GM21825 (cell line): ENCODE measurements around the gene AMH.
"Not testable (repeated sequence)": the region's sequence is repeated elsewhere in the genome, so short reads cannot be mapped to it uniquely, and the experiment has no call there.

ENCODE experiments used
- ATAC-seq: cut with Tn5 transposase; IDR thresholded peaks from one replicate; pipeline ENCODE4 v1.9.1; 2021; ENCODE audit warnings: mild to moderate bottlenecking, moderate library complexity; ENCODE audit not compliant: unreplicated experiment

The AMH gene

DNA sequence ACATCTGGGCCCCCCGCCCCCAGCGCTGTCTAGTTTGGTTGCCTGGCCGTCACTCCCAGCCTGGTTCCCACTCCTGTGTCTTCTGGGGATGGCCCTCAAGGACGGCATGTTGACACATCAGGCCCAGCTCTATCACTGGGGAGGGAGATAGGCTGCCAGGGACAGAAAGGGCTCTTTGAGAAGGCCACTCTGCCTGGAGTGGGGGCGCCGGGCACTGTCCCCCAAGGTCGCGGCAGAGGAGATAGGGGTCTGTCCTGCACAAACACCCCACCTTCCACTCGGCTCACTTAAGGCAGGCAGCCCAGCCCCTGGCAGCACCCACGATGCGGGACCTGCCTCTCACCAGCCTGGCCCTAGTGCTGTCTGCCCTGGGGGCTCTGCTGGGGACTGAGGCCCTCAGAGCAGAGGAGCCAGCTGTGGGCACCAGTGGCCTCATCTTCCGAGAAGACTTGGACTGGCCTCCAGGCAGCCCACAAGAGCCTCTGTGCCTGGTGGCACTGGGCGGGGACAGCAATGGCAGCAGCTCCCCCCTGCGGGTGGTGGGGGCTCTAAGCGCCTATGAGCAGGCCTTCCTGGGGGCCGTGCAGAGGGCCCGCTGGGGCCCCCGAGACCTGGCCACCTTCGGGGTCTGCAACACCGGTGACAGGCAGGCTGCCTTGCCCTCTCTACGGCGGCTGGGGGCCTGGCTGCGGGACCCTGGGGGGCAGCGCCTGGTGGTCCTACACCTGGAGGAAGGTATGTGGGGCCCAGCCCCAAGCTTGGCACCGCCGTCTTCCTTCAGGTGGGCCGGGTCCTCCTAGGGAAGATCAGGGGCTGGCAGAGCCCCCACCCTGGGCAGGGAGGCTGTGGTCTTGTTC is at the start of gene AMH:
Gene AMH (plus strand): TSS at position 314 of the 857 bp plus-strand sequence. CDS start 10 bp downstream, at position 324.
- ATAC-seq, result no peak

DNA sequence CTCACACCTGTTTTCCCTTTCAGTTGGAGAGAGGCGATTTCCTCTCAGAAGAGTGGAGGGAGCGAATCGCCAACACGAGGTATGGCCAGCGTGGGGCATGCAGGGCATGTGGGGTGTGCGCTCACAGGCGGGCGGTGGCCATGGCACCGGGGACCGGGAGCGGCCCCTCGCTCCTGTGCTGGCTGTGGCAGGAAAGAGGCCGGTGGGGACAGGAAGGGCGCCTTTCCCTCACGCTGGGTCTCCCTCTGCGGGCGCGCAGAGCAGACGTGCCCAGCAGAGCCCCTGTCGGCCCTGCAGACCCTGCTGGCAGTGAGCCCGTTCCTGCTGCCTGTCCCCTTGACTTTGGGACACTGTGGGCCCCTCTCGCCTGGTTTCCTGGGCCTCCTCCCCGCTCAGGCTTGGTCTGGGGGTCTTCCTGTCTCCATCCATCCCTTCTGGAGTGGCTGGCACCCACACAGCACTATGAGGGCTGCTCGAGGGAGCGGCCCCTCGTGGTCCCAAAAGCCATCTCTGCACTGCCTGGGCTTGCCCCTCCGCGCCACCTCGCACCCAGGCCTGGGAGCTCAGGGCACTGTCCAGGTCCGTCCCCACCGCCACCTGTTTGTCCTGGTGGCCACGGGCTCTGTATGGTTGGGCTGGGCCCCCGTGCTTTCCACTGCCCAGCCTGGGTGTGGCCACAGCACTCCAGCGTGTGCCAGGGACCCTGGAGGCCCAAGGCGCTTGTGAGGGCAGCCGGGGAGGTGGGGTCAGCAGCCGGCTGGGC is 49.1 kb upstream of the AMH start:
- ATAC-seq, result no peak

DNA sequence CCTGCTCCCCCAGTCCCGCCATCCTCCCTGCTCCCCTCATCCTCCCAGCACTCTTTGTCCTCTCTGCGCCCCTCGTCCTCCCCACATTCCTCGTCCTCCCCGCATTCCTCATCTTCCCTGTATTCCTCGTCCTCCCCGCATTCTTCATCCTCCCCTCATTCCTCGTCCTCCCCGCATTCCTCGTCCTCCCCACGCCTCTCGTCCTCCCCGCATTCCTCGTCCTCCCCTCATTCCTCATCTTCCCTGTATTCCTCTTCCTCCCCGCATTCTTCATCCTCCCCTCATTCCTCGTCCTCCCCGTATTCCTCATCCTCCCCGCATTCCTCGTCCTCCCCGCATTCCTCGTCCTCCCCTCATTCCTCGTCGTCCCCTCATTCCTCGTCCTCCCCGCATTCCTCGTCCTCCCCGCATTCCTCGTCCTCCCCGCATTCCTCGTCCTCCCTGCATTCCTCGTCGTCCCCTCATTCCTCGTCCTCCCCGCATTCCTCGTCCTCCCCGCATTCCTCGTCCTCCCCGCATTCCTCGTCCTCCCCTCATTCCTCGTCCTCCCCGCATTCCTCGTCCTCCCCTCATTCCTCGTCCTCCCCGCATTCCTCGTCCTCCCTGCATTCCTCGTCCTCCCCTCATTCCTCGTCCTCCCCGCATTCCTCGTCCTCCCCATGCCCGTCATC is 48.4 kb upstream of the AMH start:
- not testable (repeated sequence) for ATAC-seq

DNA sequence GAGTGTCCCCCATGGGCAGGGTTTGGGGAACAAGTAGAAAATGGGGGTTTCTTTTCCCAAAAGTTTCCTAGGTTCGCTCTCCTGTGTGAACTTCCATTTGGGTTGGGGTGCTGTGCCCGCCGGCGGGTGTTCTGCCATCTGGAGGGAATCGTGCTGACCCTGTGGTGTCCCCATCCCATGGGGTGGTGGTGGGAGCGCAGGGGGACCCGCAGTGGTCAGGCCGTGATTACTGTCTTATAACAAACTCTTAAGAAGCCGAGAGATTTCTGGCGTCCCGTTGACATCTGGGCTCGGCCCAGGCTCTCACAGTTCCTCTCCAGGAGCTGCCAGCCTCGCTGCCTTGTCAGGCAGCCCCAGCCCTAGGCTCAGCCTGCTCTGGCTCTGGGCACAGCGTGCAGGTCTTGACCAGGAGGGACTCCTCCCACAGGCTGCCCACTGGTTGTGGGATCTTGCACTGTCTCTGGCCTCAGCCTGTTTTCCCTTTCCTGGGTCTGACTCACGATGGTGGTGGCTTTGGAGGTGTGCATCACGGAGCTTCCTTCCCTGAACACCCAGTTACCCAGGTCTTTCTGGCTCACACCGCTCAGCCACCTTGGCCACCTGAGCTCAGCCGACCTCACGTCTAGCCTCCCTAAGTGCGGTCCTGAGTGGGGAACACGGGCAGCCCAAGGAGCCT is 47.5 kb upstream of the AMH start:
- ATAC-seq, result no peak

DNA sequence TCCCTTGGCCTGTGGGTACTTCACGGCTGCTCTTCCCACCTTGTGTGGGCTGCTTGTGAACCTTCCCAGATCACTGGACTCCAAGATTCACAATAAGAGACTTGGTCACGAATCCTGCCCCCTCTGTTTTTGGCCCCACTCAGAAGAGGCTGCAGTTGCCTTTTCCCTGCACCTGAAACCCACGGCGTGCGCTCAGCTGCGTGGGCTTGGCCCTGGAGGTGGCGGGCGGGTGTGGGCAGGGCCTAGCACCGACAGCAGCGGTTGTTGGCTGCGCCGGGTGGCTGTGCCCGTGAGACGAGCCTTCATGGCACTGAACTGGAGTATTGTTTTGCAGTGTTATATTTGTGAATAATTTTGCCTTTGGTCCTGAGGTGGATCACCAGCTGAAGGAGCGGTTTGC is 46.8 kb upstream of the AMH start:
- no peak for ATAC-seq

DNA sequence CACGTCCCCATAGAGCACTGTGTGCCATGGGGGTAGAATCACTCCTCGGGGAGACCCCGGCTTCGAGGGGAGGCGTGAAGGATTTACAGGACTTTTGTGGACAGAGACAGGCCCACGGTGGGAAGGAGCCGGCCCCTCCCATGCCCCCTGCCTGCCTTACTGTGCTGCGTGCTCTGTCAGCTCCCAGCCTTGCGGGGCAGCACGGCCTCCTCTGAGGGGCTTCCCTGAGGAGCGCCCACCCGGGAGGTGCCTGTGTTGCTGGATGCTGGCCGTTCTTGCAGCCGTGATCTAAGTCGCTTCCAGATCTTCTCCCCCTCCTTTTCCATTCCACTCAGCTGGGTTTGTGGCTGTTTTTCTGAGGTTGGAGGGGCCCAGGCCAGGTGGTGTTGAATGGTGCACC is 42.1 kb upstream of the AMH start:
- ATAC-seq, result no peak

DNA sequence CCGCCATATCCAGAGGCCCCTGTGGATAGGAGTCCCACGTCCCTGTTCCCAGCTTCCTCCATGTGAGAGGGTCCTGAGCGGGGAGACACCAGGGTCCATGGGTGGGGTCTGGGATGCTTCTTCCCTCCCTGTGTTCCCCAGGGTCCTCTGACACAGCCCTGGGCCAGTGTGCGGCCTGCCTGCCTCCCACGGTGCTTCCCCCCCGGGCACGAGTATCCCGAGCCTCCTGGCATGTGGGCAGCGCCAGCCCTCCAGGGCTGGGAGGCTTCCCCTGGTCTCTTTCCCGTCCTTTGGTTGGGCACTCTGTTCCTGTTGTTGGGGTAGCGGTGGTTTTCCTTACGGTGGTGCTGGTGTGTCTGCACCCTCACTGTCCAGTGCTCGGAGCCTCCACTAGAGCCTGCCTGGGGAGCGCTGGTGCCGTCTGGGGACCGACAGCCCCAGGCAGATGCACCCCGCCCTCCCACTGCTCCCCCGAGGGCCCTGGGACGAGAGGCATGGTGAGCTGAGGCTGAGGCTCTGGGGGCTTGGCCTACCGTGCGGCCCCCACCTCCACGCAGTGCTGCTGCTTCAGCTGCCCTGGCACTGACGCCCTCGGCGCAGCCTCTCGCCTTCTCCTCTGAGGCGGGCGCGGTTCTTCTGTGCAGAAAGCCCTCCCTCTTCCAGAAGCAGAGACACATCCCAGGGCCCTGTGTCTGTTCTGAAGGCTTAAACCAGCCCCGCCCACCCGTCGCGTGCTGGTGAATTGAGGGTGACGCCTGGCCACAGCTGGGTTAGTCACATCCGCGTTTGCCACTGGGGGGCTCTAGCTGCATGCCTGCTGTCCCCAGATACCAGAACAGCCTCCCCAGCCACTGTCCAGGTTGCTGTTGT is 40.9 kb upstream of the AMH start:
- ATAC-seq, result no peak

DNA sequence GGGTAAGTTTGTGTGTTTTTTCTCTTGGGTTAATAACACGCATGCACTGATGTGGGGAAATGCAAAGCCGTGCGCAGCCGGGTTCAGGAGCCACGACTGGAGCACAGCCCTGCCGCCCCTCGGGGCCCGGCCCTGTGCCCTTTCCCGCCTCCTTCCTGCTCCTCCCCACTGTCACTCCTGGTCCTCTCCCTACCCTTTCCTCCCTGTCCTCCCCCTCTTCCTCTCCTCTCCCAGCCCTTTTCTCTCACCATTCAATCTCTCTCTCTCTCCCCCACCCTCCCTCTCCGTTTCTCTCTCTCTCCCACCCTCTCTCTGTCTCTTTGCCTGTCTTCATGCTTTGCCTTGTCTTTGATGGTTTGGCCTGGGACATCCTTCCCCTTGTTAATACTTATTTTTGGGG is 40.1 kb upstream of the AMH start:
- ATAC-seq, result no peak

DNA sequence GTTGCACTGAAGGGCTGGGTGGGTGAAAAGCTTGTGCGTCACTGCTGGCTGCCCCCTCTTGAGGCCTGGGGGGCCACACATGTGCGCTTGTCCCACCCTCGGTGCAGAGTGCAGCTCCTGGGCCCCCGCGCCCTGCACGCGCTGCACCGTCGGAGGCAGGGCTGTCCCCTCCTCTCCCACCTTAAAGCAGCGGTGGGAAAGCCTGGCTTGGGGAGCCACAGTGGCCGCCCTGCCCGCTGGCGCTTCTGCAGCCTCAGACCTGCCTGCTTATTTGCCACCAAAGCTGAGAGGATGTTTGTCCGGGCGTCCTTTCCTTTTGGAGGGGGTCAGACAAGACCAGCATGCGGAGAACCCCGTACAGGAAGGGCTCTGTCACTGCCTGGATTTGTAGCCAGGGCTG is 39.7 kb upstream of the AMH start:
- no peak for ATAC-seq

DNA sequence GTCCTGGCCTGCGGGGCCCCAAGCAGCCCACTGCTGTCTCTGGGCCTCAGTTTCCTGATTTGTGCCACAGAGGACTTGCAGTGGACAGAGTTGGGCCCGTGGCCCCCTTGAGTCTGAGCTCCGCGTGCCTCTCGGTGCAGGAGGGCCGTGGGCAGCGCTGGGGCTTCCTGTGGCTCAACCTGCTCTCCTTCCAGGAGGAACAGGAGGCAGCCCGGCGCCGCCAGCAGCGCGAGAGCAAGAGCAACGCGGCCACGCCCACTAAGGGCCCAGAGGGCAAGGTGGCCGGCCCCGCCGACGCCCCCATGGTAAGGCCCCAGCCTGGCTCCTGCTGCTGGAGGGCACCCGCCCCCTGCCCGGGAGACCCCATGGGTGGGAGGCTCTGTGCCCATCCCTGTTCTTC is 38.9 kb upstream of the AMH start:
- ATAC-seq, result no peak

DNA sequence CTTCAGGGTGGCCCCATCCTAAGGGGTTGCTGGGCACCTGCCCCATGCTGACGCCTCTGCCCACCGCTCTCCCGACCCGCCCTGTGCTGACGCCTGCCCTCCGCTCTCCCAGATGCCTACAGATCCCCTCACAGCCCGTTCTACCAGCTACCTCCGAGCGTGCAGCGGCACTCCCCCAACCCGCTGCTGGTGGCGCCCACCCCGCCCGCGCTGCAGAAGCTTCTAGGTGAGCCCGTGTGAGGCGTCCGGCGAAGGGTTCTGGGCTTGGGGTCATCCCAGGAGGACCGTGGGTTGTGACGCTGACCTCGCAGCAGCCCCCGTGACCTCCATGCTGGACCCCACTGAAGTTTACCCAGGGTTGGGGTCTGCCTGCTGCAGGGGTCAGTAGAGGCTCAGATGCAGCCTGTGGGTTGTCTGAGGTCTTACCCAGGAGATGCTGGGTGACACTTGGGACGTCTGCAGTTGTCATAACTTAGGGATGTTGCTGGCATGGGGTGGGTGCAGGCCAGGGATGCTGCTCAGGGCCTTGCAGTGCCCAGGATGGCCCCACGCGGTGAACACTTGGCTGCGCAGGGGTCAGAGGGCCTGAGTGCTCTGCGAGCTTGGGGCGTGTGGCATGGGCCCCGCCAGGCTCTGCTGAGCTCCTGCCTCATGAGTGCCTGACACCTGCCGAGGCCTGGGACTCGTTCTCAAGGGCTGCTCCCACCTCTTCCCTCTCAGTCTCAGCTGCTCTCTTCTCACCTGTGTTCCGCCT is 38.0 kb upstream of the AMH start:
- ATAC-seq, result no peak

DNA sequence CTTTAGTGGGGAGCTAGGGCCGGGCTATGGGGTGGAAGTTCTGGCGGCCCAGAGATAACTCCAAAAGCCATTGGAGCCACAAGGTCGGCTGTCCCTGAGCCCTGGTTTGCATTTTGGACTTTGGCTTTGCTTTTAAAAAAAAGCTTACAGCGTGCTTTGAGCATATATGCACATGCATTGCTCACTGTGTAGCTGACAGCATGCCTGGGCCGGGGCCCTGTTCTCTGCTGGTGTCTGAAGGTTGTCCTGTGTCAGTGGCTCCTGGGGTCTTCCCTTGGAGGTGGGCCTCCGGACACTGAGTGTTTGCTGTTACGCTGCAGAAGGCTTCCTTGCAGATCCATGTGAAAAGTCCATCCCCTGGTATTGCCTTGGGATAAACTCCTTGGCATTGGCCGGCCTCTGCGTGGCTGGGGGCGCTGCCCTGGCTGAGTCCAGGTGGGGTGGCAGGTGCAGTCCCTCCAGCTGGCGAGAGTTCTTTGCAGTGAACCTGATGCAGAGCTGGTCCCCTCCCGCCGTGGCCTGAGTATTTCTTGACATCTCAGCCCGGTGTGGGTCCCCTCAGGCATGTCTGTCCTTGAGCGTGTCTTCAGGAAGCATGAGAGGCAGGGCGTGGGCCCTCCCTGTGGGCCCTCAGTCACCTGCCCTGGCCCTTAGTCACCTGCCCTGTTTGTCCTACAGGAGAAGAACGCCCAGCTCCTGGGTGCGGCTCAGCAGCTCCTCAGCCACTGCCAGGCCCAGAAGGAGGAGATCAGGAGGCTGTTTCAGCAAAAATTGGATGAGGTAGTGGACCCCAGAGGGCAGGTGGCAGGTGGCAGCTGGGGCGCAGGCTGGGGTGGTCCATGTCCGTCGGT is 36.0 kb upstream of the AMH start:
- ATAC-seq, result no peak

DNA sequence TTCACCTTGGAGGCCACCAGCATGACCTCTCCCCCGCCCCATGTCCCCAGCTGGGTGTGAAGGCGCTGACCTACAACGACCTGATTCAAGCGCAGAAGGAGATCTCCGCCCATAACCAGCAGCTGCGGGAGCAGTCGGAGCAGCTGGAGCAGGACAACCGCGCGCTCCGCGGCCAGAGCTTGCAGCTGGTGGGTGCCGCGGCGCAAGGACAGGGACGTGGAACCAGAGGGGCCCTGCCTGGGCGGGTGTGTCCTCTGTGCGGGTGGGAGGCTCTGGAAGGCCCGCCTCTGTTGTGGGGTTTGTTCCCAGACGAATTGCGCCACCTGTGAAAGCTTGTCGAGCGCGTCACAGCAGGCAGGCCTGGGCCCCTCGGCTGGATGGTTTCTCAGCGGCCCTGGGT is 35.3 kb upstream of the AMH start:
- no peak for ATAC-seq

DNA sequence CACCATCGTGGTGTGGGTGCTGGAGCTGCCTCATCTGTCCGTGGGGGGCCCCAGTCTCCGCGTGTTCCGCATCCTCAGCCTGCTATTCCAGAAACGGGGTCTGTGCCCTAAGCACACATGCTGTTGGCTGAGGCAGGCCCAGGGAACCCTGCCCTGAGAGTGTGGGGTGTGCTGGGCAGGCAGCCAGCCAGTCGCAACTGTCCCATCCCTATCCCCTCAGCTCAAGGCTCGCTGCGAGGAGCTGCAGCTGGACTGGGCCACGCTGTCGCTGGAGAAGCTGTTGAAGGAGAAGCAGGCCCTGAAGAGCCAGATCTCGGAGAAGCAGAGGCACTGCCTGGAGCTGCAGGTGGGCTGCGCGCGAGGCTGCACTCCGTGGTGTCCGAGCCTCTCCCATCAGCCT is 34.9 kb upstream of the AMH start:
- no peak for ATAC-seq

DNA sequence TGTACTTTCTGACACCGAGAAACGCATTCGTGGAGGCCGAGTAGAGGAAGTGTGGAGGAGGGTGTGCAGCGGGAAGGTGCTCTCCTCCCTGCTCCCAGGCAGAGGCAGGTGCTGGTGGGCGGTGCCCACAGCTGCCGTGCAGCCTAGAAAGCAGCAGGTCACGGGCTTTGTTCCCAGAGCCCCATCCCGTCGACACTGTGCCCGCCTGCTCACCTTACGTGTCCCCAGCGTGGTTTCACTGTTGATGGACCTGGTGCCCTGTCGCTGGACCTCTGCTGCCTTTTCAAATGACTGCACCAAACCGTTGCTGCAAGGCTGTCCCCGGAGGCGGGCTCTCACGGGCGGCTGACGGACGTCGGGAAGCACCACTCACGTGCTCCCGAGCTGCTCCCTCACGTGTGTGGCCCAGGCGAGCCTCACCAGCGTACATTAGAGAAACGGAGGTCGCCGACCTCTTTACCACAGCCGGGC is 33.8 kb upstream of the AMH start:
- no peak for ATAC-seq

DNA sequence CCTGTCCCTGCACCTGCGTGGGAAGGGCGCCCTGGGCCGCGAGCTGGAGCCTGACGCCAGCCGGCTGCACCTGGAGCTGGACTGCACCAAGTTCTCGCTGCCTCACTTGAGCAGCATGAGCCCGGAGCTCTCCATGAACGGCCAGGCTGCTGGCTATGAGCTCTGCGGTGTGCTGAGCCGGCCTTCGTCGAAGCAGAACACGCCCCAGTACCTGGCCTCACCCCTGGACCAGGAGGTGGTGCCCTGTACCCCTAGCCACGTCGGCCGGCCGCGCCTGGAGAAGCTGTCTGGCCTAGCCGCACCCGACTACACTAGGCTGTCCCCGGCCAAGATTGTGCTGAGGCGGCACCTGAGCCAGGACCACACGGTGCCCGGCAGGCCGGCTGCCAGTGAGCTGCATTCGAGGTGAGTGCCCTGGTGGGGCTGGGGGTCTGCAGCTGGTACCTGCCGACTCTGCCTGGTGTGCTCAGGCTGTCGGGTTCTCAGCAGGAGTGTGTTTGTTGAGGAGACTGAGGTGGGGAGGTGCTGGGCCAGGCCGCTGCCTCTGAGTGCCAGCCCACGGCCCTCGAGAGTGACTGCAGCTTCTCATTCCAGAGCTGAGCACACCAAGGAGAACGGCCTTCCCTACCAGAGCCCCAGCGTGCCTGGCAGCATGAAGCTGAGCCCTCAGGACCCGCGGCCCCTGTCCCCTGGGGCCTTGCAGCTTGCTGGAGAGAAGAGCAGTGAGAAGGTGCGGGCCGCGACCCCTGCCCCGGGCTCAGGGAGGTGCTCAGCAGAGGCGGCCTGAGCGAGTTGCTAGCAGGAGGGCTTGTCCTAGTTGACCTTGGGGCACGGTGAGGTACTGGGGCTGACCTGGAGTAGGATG is 32.5 kb upstream of the AMH start:
- ATAC-seq, result no peak

DNA sequence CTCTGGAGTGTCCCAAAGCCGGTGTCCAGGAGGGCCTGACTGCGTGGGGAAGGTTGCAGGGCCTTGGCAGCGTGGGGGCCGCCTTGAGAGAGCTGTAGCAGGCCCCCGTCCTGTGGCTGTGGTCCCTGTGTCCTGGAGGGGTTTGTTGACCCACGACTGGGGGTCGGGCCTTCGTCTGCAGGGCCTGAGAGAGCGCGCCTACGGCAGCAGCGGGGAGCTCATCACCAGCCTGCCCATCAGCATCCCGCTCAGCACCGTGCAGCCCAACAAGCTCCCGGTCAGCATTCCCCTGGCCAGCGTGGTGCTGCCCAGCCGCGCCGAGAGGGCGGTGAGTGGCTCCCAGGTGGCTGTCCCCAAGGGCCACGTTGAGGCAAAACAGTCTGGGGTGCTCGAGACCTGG is 31.5 kb upstream of the AMH start:
- ATAC-seq, result no peak

DNA sequence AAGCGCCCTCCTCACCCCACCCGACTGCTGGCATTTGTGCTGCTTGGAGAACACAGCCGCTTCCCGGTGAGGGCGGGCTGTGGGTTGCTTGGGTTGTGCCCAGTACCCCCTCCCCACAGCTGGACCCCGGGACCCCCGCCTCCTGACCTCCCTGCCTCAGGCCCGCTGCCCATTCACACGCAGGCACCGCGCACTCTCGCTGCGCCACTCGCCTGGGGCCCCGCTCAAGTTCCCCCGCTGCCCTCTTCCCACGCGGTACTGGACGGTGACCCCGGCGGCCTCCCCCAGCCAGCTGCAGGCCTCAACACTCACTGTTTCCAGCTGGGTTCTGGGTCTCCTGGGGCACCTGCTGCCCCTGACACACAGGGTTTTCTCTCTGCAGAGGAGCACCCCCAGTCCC is 29.4 kb upstream of the AMH start:
- no peak for ATAC-seq
